GM12801 (cell line): ENCODE data around the gene UBE2H.

Experiments used
- TF ChIP-seq, protein P1 (sequence below): IDR thresholded peaks from one replicate; pipeline ENCODE4 v1.5.1; 2011; ENCODE audit warnings: control low read depth; ENCODE audit not compliant: insufficient read length; ENCODE audit errors: extremely low read depth

UBE2H gene

DNA sequence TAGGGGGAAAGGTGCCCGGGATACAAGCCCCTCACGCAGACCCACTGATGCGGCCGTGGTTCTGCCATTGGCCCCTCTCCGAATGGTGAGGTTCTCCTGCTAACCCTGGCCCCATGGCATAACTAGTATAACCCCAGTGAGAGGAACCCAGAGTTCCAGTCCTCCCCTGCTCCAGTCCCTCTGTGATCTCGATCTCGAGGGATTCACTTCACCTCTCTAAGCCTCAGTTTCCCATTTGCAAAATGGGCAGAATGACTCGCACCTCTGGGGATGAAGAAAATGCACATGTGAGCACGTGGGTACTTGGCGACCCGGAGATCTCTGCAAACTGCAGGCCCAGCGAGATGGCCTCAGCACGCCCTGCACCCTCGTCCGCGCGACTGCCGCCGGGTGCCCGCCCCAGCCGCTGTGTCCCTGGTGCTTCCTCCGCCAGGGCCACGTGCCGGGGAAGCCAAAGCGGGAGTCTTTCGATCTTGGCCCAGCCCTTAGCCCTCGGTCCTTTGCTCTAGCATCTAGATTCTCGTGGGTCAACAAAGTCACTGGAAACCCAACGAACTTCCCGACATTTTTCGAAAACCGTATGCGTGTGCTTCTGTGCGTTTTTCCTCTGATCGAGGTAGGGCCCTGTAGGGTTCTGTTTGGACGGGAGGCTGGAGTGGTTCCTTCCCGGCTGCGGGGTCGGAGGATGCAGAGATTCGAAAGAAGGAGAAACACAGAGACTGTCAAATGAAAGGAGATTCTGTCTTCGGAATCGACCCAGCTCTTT lies 169.8 kb downstream of the UBE2H start:
- TF ChIP-seq, protein P1, sequence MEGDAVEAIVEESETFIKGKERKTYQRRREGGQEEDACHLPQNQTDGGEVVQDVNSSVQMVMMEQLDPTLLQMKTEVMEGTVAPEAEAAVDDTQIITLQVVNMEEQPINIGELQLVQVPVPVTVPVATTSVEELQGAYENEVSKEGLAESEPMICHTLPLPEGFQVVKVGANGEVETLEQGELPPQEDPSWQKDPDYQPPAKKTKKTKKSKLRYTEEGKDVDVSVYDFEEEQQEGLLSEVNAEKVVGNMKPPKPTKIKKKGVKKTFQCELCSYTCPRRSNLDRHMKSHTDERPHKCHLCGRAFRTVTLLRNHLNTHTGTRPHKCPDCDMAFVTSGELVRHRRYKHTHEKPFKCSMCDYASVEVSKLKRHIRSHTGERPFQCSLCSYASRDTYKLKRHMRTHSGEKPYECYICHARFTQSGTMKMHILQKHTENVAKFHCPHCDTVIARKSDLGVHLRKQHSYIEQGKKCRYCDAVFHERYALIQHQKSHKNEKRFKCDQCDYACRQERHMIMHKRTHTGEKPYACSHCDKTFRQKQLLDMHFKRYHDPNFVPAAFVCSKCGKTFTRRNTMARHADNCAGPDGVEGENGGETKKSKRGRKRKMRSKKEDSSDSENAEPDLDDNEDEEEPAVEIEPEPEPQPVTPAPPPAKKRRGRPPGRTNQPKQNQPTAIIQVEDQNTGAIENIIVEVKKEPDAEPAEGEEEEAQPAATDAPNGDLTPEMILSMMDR, result no peak

DNA sequence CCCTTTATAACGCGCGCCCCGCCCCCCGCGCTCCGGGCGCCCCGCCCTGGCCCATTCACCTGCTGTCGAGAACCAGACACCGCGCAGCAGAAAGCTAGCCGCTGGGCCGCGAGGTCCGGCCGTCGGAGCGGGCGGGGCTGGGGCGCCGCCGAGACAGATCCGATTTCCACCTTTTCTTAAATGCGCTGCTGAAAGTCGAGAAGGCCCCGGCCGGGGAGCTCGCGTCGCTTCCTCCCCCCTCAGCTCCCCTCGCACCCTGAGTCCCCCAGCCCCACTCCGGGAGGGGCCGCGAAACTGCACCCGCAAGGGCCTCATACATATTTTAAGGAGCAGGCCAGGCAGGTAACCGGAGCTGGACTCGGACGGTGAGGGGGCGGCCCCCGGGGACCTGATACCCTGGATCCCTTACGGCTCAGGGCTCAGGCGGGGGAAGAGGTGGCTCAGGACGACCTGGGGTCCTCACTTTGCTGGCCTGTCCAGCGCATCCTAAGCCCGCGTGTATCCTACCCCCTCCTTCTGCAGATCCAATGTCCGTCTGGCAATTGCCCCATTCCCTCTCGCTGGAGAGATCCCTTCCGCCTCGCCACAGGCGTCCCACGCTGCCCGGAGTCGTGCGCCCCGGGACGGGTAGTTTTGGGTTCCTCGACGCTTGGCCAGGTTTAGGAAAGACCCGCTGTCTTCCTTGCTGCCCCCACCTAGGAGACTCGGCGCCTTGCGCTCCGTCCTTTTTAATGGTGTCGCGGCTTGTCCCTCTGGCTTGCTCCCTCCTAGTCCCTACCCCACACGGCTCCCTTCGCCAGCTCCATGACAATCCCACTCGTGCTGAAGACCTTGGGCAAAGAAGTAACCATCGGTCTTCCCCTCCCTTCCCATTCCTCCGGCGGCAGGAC lies 170.6 kb downstream of the UBE2H start:
- TF ChIP-seq, protein P1, result no peak

DNA sequence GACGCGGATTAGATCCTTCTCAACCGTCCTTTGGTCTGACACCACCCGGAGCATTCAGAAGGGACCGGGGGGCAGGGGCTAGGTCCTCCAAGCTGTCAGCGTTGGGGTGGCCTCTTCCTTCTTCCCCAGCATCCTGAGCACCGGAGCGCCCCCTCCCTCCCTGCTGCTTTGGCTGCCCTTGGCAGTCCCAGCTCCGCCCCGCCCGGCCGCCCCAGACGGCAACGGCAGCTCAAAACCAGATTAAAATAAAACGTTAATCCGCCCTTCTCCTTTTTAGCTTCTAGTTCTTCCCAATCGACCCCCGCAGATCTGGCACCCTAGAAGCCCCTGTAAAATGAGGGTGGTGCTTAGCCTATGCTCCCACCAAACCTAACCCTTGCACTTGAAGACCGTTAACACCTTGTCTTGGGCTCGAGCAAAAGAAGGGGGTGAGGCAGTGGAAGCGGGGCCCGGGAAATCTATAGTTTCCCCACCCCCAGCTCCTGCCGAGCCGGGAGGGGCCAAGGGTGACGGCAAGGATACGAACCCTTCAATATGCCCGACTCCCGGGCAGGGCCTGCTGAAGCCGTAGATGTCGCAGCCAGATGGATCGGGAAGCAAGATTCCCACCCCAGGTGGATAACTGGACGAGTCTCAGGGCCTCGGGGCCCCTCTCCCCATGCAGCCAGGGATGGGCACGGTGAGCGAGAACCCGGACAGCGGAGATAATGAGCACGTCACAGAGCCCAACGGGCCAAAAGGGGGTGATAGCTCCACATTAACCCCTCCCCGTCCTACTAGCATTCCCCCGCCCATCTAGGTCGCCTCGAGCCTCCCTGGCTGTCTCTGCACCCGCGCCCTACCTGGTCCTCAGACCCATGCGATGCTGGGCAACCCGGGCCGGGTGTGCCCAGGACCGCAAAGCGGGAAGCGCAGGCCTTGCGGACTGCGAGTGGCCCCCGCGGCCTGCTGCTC lies 171.5 kb downstream of the UBE2H start:
- TF ChIP-seq, protein P1, result no peak
